Endothelial cell of umbilical vein (primary cell): Measurements from ENCODE around the gene OCA2.

Experiments
- EZH2 ChIP-seq: IDR thresholded peaks from 2 replicates; pipeline ENCODE4 v1.6.1; 2012; ENCODE audit warnings: borderline replicate concordance, low read depth, mild to moderate bottlenecking, moderate library complexity, low read length, inconsistent platforms; ENCODE audit not compliant: severe bottlenecking
- FOS ChIP-seq: IDR thresholded peaks from 2 replicates; pipeline ENCODE4 v1.6.1; 2011; ENCODE audit warnings: mild to moderate bottlenecking, low read length, moderate library complexity, borderline replicate concordance; ENCODE audit not compliant: insufficient read depth
- GATA2 ChIP-seq: IDR thresholded peaks from 2 replicates; pipeline ENCODE4 v1.7.0; 2011; ENCODE audit warnings: low read depth, mild to moderate bottlenecking, moderate library complexity, mixed read lengths, low read length; ENCODE audit not compliant: insufficient read length, insufficient read depth
- MYC ChIP-seq: IDR thresholded peaks from one replicate; pipeline ENCODE4 v1.6.1; 2011; ENCODE audit warnings: mild to moderate bottlenecking, low read depth, low read length
- POLR2A ChIP-seq: IDR thresholded peaks from 2 replicates; pipeline ENCODE4 v1.6.1; 2012; ENCODE audit warnings: low read depth, mild to moderate bottlenecking, control low read depth, low read length
- POLR2AphosphoS5 ChIP-seq: IDR thresholded peaks from 2 replicates; pipeline ENCODE4 v1.6.1; 2012; ENCODE audit warnings: low read depth, mild to moderate bottlenecking, control low read depth, low read length, moderate library complexity; ENCODE audit not compliant: insufficient read depth
- TF ChIP-seq, protein P1 (sequence below), 2 donors: IDR thresholded peaks; 1 replicate in 1 of 2; 2 replicates in 1 of 2; pipeline ENCODE4 v1.5.1; 2011; ENCODE audit warnings: low read length in 2 of 2, mild to moderate bottlenecking in 2 of 2, moderate library complexity in 2 of 2, control low read depth in 1 of 2, inconsistent platforms in 1 of 2, low read depth in 1 of 2; ENCODE audit not compliant: insufficient read depth in 1 of 2; ENCODE audit errors: extremely low read depth in 1 of 2

GRCh38 chr15:28125673-28126651, 26.8 kb upstream of the OCA2 start:
- TF ChIP-seq, protein P1, sequence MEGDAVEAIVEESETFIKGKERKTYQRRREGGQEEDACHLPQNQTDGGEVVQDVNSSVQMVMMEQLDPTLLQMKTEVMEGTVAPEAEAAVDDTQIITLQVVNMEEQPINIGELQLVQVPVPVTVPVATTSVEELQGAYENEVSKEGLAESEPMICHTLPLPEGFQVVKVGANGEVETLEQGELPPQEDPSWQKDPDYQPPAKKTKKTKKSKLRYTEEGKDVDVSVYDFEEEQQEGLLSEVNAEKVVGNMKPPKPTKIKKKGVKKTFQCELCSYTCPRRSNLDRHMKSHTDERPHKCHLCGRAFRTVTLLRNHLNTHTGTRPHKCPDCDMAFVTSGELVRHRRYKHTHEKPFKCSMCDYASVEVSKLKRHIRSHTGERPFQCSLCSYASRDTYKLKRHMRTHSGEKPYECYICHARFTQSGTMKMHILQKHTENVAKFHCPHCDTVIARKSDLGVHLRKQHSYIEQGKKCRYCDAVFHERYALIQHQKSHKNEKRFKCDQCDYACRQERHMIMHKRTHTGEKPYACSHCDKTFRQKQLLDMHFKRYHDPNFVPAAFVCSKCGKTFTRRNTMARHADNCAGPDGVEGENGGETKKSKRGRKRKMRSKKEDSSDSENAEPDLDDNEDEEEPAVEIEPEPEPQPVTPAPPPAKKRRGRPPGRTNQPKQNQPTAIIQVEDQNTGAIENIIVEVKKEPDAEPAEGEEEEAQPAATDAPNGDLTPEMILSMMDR (IDR thresholded peaks at IDR 0.05; ENCODE audit: extremely low read depth in 1 of 2, insufficient read depth in 1 of 2, low read depth in 1 of 2, low read length in 2 of 2), result peak; percentile 38 to 48
- TF ChIP-seq MYC (no peak), POLR2A (no peak), POLR2AphosphoS5 (no peak), FOS (no peak), GATA2 (no peak), EZH2 (no peak)
